Measurements from ENCODE around the gene DCUN1D2. TPM values are rescaled to one million over a fixed set of nuclear protein-coding genes. Genes with fewer than 3 reads are reported as not detected.
A peak's percentile ranks its signal among the peaks of the same experiment; 100 is the strongest.

The DCUN1D2 gene
- total RNA-seq, 4 donors from 2014 or later = 45.1 to 63.6 (median 56.0) TPM

DNA sequence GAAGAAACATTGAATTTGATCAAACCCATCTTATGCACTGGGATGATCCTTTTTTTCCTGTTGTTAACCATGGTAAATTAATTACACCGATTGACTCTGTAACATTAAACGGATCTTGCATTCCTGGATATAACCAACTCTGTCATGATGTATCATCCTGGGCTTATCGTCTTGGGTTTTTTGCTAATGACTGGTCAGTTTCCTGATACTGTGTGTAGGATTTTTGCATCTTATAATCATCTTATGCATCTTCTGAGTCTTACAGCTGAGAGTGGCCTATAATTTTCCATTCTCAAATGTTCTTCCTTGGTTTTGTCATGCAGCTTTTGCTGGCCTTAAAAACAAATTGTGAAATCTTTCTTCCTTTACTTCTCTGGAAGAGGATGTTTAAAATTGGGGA, 12.8 kb downstream of the DCUN1D2 start:
- H3K4me3 ChIP-seq = no peak overlapping the region
- ATAC-seq = no peak
- no peaks in the 10 kb centered on the region for H3K27me3 ChIP-seq
- H3K27ac ChIP-seq = no peak overlapping the region
- intact Hi-C loops (cut with DNase I; ENCODE audit: low total_unique reads) (no loop called here), in situ Hi-C loops (cut with MboI; ENCODE audit: low sequenced_read_pairs in 4 of 4) (no loop called here)
- H3K9me3 ChIP-seq = no peaks in the 10 kb centered on the region
- TF ChIP-seq, protein P1, sequence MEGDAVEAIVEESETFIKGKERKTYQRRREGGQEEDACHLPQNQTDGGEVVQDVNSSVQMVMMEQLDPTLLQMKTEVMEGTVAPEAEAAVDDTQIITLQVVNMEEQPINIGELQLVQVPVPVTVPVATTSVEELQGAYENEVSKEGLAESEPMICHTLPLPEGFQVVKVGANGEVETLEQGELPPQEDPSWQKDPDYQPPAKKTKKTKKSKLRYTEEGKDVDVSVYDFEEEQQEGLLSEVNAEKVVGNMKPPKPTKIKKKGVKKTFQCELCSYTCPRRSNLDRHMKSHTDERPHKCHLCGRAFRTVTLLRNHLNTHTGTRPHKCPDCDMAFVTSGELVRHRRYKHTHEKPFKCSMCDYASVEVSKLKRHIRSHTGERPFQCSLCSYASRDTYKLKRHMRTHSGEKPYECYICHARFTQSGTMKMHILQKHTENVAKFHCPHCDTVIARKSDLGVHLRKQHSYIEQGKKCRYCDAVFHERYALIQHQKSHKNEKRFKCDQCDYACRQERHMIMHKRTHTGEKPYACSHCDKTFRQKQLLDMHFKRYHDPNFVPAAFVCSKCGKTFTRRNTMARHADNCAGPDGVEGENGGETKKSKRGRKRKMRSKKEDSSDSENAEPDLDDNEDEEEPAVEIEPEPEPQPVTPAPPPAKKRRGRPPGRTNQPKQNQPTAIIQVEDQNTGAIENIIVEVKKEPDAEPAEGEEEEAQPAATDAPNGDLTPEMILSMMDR (IDR thresholded peaks at IDR 0.05 in 4 of 5, conservative IDR thresholded peaks at IDR 0.05 in 1 of 5) = no peak
- no peak for DNase-seq
- peaks cover 6 to 11% of the 10 kb centered on the region in 2 donors for H3K4me1 ChIP-seq
- peaks cover 0 to 45% of the 10 kb centered on the region in 2 donors for H3K36me3 ChIP-seq

GRCh38 chr13:113476811-113477210, 13.7 kb downstream of the DCUN1D2 start:
- DNase-seq = no peak
- Histone ChIP-seq H3K27me3 (no peaks in the 10 kb centered on the region), H3K36me3 (peaks cover 0 to 45% of the 10 kb centered on the region in 2 donors), H3K4me3 (no peak overlapping the region), H3K27ac (no peak overlapping the region), H3K9me3 (no peaks in the 10 kb centered on the region), H3K4me1 (peaks cover 0 to 3% of the 10 kb centered on the region in 2 donors)
- TF ChIP-seq POLR2A (IDR thresholded peaks at IDR 0.05) = no peak
- TF ChIP-seq, protein P1 (IDR thresholded peaks at IDR 0.05 in 4 of 5, conservative IDR thresholded peaks at IDR 0.05 in 1 of 5) = no peak
- in situ Hi-C loops (cut with MboI; ENCODE audit: low sequenced_read_pairs in 4 of 4) (no loop called here), intact Hi-C loops (cut with DNase I; ENCODE audit: low total_unique reads) (no loop called here)
- no peak for ATAC-seq

- Histone ChIP-seq H3K9me3 (no peaks in the 10 kb centered on the region), H3K27ac (no peak overlapping the region), H3K4me1 (no peaks in the 10 kb centered on the region), H3K4me3 (no peak overlapping the region), H3K36me3 (peaks cover 0 to 45% of the 10 kb centered on the region in 2 donors), H3K27me3 (no peaks in the 10 kb centered on the region)
- intact Hi-C loops (cut with DNase I; ENCODE audit: low total_unique reads) = no loop called here
- TF ChIP-seq POLR2A (IDR thresholded peaks at IDR 0.05) = no peak
- TF ChIP-seq, protein P1 (IDR thresholded peaks at IDR 0.05 in 4 of 5, conservative IDR thresholded peaks at IDR 0.05 in 1 of 5) = no peak
- ATAC-seq (no peak), DNase-seq (no peak)
- in situ Hi-C loops (cut with MboI; ENCODE audit: low sequenced_read_pairs in 4 of 4) = no loop called here
Observed at GRCh38 chr13:113475911-113476310, 14.6 kb downstream of the DCUN1D2 start.

DNA sequence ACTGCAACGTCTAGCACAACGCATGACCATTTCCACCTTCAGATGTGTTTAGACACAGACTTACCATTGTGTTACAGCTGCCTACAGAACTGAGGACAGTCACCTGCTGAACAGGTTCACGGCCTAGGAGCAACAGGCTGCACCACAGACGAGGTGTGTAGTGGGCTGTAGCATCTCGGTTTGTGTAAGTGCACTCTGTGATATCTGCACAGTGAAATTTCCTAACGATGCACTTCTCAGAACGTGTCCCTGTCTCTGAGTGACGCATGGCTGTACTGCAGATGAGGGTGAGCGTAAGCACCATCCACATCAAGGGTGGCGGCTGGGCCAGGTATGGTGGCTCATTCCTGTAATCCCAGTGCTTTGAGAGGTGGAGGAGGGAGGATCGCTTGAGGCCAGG, 15.2 kb downstream of the DCUN1D2 start:
- DNase-seq = no peak
- no peak overlapping the region for H3K27ac ChIP-seq
- H3K4me3 ChIP-seq = no peak overlapping the region
- H3K36me3 ChIP-seq = peaks cover 0 to 45% of the 10 kb centered on the region in 2 donors
- no peaks in the 10 kb centered on the region for H3K27me3 ChIP-seq
- H3K9me3 ChIP-seq = no peaks in the 10 kb centered on the region
- intact Hi-C loops (cut with DNase I; ENCODE audit: low total_unique reads) = no loop called here
- no peak for ATAC-seq
- TF ChIP-seq POLR2A (IDR thresholded peaks at IDR 0.05) = no peak
- TF ChIP-seq, protein P1 (IDR thresholded peaks at IDR 0.05 in 4 of 5, conservative IDR thresholded peaks at IDR 0.05 in 1 of 5) = no peak
- H3K4me1 ChIP-seq = no peaks in the 10 kb centered on the region
- in situ Hi-C loops (cut with MboI; ENCODE audit: low sequenced_read_pairs in 4 of 4) = no loop called here

- ATAC-seq (no peak), DNase-seq (no peak)
- H3K27me3 ChIP-seq = no peaks in the 10 kb centered on the region
- intact Hi-C loops (cut with DNase I; ENCODE audit: low total_unique reads) = no loop called here
- no peak overlapping the region for H3K4me3 ChIP-seq
- H3K27ac ChIP-seq = peak overlapping the region in 1 of 4 donors; percentile 42
- no peaks in the 10 kb centered on the region for H3K9me3 ChIP-seq
- H3K36me3 ChIP-seq = peaks cover 0 to 37% of the 10 kb centered on the region in 2 donors
- no peak for TF ChIP-seq POLR2A (IDR thresholded peaks at IDR 0.05)
- TF ChIP-seq, protein P1 (IDR thresholded peaks at IDR 0.05 in 4 of 5, conservative IDR thresholded peaks at IDR 0.05 in 1 of 5) = no peak
- in situ Hi-C loops (cut with MboI; ENCODE audit: low sequenced_read_pairs in 4 of 4) = no loop called here
- H3K4me1 ChIP-seq = no peaks in the 10 kb centered on the region
Observed at GRCh38 chr13:113474179-113474578, 16.3 kb downstream of the DCUN1D2 start.
